CD4-positive, CD25-positive, alpha-beta regulatory T cell (primary cell): Measurements from ENCODE around the gene PLPPR2. TPM values are rescaled to one million over a fixed set of nuclear protein-coding genes. Genes with fewer than 3 reads are reported as not detected.
"Not testable (repeated sequence)": the region's sequence is repeated elsewhere in the genome, so short reads cannot be mapped to it uniquely, and the experiment has no call there.

Source experiments
- ATAC-seq, 2 donors: fragments of 150-1000 bp; cut with Tn5 transposase; one replicate each; pipeline ENCODE4 v1.10.0; 2021; ENCODE audit warnings: low read depth in 2 of 2, moderate number of reproducible peaks in 2 of 2, moderate library complexity in 1 of 2
- DNase-seq, 3 donors: peaks; one replicate each; pipeline versions ENCODE4 v3.0.0 to v3.0.0-alpha.2; 2012 to 2022; ENCODE audit warnings: mixed read lengths in 1 of 3
- H3K27ac ChIP-seq: one replicate; pipeline ENCODE4 v1.7.0; 2013; ENCODE audit warnings: mild to moderate bottlenecking, low read length; ENCODE audit not compliant: insufficient read depth, poor library complexity, severe bottlenecking
- H3K27me3 ChIP-seq: one replicate; pipeline ENCODE4 v1.7.0; 2013; ENCODE audit warnings: low read length; ENCODE audit not compliant: control insufficient read depth, insufficient read depth
- H3K36me3 ChIP-seq: one replicate; pipeline ENCODE4 v1.7.0; 2013; ENCODE audit warnings: mild to moderate bottlenecking, low read length, moderate library complexity; ENCODE audit not compliant: control insufficient read depth, insufficient read depth
- H3K4me1 ChIP-seq: 2 replicates; pipeline ENCODE4 v1.7.0; 2013; ENCODE audit warnings: mild to moderate bottlenecking, low read length; ENCODE audit not compliant: insufficient read depth, control insufficient read depth, poor library complexity, severe bottlenecking
- H3K4me3 ChIP-seq: one replicate; pipeline ENCODE4 v1.7.0; 2013; ENCODE audit warnings: low read depth, mild to moderate bottlenecking, low read length, moderate library complexity
- H3K9me3 ChIP-seq, 2 experiments: 1 replicate in 1 of 2; 2 replicates in 1 of 2; pipeline ENCODE4 v1.7.0; 2013; ENCODE audit warnings: low read length in 2 of 2, mild to moderate bottlenecking in 1 of 2, moderate library complexity in 1 of 2; ENCODE audit not compliant: control insufficient read depth in 2 of 2
- H3K27ac Mint-ChIP-seq, 3 donors: one replicate each; pipeline ENCODE4 v1.8.0; 2020 to 2022; ENCODE audit warnings: mild to moderate bottlenecking in 3 of 3, mixed read lengths in 3 of 3, moderate library complexity in 2 of 3
- H3K27me3 Mint-ChIP-seq: one replicate; pipeline ENCODE4 v1.8.0; 2022; ENCODE audit warnings: mild to moderate bottlenecking, mixed read lengths
- H3K36me3 Mint-ChIP-seq: one replicate; pipeline ENCODE4 v1.8.0; 2020; ENCODE audit warnings: mixed read lengths
- H3K4me1 Mint-ChIP-seq, 4 donors: one replicate each; pipeline ENCODE4 v1.8.0; 2020 to 2022; ENCODE audit warnings: mixed read lengths in 4 of 4, mild to moderate bottlenecking in 1 of 4
- H3K4me3 Mint-ChIP-seq, 4 donors: one replicate each; pipeline ENCODE4 v1.8.0; 2020 to 2022; ENCODE audit warnings: mild to moderate bottlenecking in 4 of 4, mixed read lengths in 4 of 4, moderate library complexity in 3 of 4
- H3K9me3 Mint-ChIP-seq, 7 donors: one replicate each; pipeline ENCODE4 v1.8.0; 2020 to 2022; ENCODE audit warnings: mixed read lengths in 7 of 7, mild to moderate bottlenecking in 3 of 7, moderate library complexity in 2 of 7
- polyA plus RNA-seq, 4 donors: library from polyadenylated mRNA; unstranded; fragments of 300-500 nt; fragmentation: Illumina TruSeq; gene quantifications; one replicate each; pipeline ENCODE4 v1.2.3, GENCODE V29; 2021
- total RNA-seq: library from RNA; stranded (reverse); gene quantifications from one replicate; pipeline ENCODE4 v1.2.3, GENCODE V29; 2022

Gene PLPPR2
- total and polyA plus RNA-seq, 5 donors from 2014 or later, result 0.86 to 10.4 (median 2.3) TPM

GRCh38 chr19:11324079-11324661 is 31.1 kb upstream of the PLPPR2 start:
- peaks cover 0 to 25% (median 15%) of the 10 kb centered on the region in 4 donors for H3K4me1 Mint-ChIP-seq
- H3K27me3 Mint-ChIP-seq, result no peaks in the 10 kb centered on the region
- DNase-seq (peak in 2 of 3 donors; percentile 24 to 76), ATAC-seq (peak; percentile 47 to 62)
- H3K27ac Mint-ChIP-seq, result peak overlapping the region; percentile 82 to 90 (median 88)
- Histone ChIP-seq H3K27me3 (no peaks in the 10 kb centered on the region), H3K4me1 (peaks cover 11% of the 10 kb centered on the region), H3K9me3 (no peaks in the 10 kb centered on the region), H3K36me3 (peaks cover 12% of the 10 kb centered on the region), H3K4me3 (no peak overlapping the region), H3K27ac (no peak overlapping the region)
- peak overlapping the region in 2 of 4 donors; percentile 41 to 53 for H3K4me3 Mint-ChIP-seq
- no peaks in the 10 kb centered on the region for H3K9me3 Mint-ChIP-seq
- peaks cover 11% of the 10 kb centered on the region for H3K36me3 Mint-ChIP-seq

- Histone ChIP-seq H3K9me3 (no peaks in the 10 kb centered on the region), H3K4me3 (no peak overlapping the region), H3K27me3 (no peaks in the 10 kb centered on the region), H3K36me3 (peaks cover 13% of the 10 kb centered on the region), H3K4me1 (peaks cover 11% of the 10 kb centered on the region), H3K27ac (no peak overlapping the region)
- peak overlapping the region; percentile 82 to 90 (median 88) for H3K27ac Mint-ChIP-seq
- no peaks in the 10 kb centered on the region for H3K9me3 Mint-ChIP-seq
- peaks cover 0 to 25% (median 15%) of the 10 kb centered on the region in 4 donors for H3K4me1 Mint-ChIP-seq
- peak overlapping the region in 1 of 4 donors; percentile 9 for H3K4me3 Mint-ChIP-seq
- DNase-seq (no peak), ATAC-seq (no peak)
- no peaks in the 10 kb centered on the region for H3K27me3 Mint-ChIP-seq
- peaks cover 12% of the 10 kb centered on the region for H3K36me3 Mint-ChIP-seq
These were observed 30.4 kb upstream of the PLPPR2 start for GRCh38 chr19:11324748-11325389.

- peaks cover 17% of the 10 kb centered on the region for H3K36me3 ChIP-seq
- H3K9me3 ChIP-seq, result no peaks in the 10 kb centered on the region
- H3K4me3 ChIP-seq, result no peak overlapping the region
- Mint-ChIP-seq H3K36me3 (peaks cover 16% of the 10 kb centered on the region), H3K27ac (no peak overlapping the region), H3K27me3 (no peaks in the 10 kb centered on the region), H3K4me3 (no peak overlapping the region), H3K4me1 (peaks cover 0 to 25% (median 15%) of the 10 kb centered on the region in 4 donors), H3K9me3 (no peaks in the 10 kb centered on the region)
- ATAC-seq, result no peak
- DNase-seq, result no peak
- H3K27me3 ChIP-seq, result no peaks in the 10 kb centered on the region
- H3K27ac ChIP-seq, result no peak overlapping the region
- H3K4me1 ChIP-seq, result peaks cover 11% of the 10 kb centered on the region
These were observed 29.7 kb upstream of the PLPPR2 start for GRCh38 chr19:11325544-11325943.

GRCh38 chr19:11330127-11330526 is 25.1 kb upstream of the PLPPR2 start:
- no peaks in the 10 kb centered on the region for H3K27me3 Mint-ChIP-seq
- H3K27ac ChIP-seq, result no peak overlapping the region
- ATAC-seq (no peak), DNase-seq (no peak)
- peaks cover 24% of the 10 kb centered on the region for H3K36me3 Mint-ChIP-seq
- H3K9me3 Mint-ChIP-seq, result no peaks in the 10 kb centered on the region
- H3K4me3 ChIP-seq, result no peak overlapping the region
- H3K4me1 Mint-ChIP-seq, result no peaks in the 10 kb centered on the region
- no peaks in the 10 kb centered on the region for H3K9me3 ChIP-seq
- no peak overlapping the region for H3K27ac Mint-ChIP-seq
- H3K4me3 Mint-ChIP-seq, result no peak overlapping the region
- H3K4me1 ChIP-seq, result no peaks in the 10 kb centered on the region
- H3K27me3 ChIP-seq, result no peaks in the 10 kb centered on the region
- peaks cover 33% of the 10 kb centered on the region for H3K36me3 ChIP-seq

- H3K4me1 ChIP-seq, result no peaks in the 10 kb centered on the region
- H3K9me3 Mint-ChIP-seq, result no peaks in the 10 kb centered on the region
- ATAC-seq, result no peak
- no peak overlapping the region for H3K27ac ChIP-seq
- DNase-seq, result no peak
- H3K36me3 Mint-ChIP-seq, result peaks cover 36% of the 10 kb centered on the region
- H3K4me3 ChIP-seq, result no peak overlapping the region
- no peak overlapping the region for H3K4me3 Mint-ChIP-seq
- H3K4me1 Mint-ChIP-seq, result peaks cover 0 to 2% (median 0%) of the 10 kb centered on the region in 4 donors
- no peaks in the 10 kb centered on the region for H3K27me3 ChIP-seq
- H3K27me3 Mint-ChIP-seq, result no peaks in the 10 kb centered on the region
- H3K36me3 ChIP-seq, result peaks cover 46% of the 10 kb centered on the region
- H3K27ac Mint-ChIP-seq, result no peak overlapping the region
- no peaks in the 10 kb centered on the region for H3K9me3 ChIP-seq
These were observed 23.7 kb upstream of the PLPPR2 start for GRCh38 chr19:11331502-11331901.

- Mint-ChIP-seq H3K27me3 (no peaks in the 10 kb centered on the region), H3K4me3 (no peak overlapping the region), H3K27ac (no peak overlapping the region), H3K9me3 (no peaks in the 10 kb centered on the region), H3K4me1 (peaks cover 0 to 14% (median 7%) of the 10 kb centered on the region in 4 donors), H3K36me3 (peaks cover 36% of the 10 kb centered on the region)
- no peak overlapping the region for H3K27ac ChIP-seq
- H3K4me1 ChIP-seq, result peaks cover 9% of the 10 kb centered on the region
- no peaks in the 10 kb centered on the region for H3K9me3 ChIP-seq
- H3K4me3 ChIP-seq, result no peak overlapping the region
- no peaks in the 10 kb centered on the region for H3K27me3 ChIP-seq
- DNase-seq (no peak), ATAC-seq (no peak)
- peaks cover 42% of the 10 kb centered on the region for H3K36me3 ChIP-seq
These were observed 22.4 kb upstream of the PLPPR2 start for GRCh38 chr19:11332822-11333221.

- H3K27ac ChIP-seq, H3K9me3 Mint-ChIP-seq, H3K9me3 ChIP-seq, H3K4me3 ChIP-seq, ATAC-seq, H3K27me3 ChIP-seq, H3K27ac Mint-ChIP-seq, DNase-seq, H3K27me3 Mint-ChIP-seq: not testable (repeated sequence)
- H3K4me3 Mint-ChIP-seq, result peak overlapping the region in 2 of 4 donors; percentile 32 to 65
- peaks cover 19% of the 10 kb centered on the region for H3K4me1 ChIP-seq
- H3K36me3 Mint-ChIP-seq, result peaks cover 36% of the 10 kb centered on the region
- peaks cover 0 to 24% (median 13%) of the 10 kb centered on the region in 4 donors for H3K4me1 Mint-ChIP-seq
- peaks cover 41% of the 10 kb centered on the region for H3K36me3 ChIP-seq
These were observed 21.4 kb upstream of the PLPPR2 start for GRCh38 chr19:11333838-11334237.
